HS-27A (cell line): ENCODE measurements around the gene GIMAP8.
"Not testable (repeated sequence)": the region's sequence is repeated elsewhere in the genome, so short reads cannot be mapped to it uniquely, and the experiment has no call there.

Experiments used
- DNase-seq: peaks from one replicate; pipeline ENCODE4 v3.0.0-alpha.2; 2012; ENCODE audit warnings: low read depth, missing footprints

The GIMAP8 gene

GRCh38 chr7:150514748-150515222 is 64.4 kb downstream of the GIMAP8 start, which contains the start of gene GIMAP7:
Gene GIMAP7, plus strand, starts transcription at chr7:150514872. Its CDS starts 5,103 bp downstream, at chr7:150519975.
- no peak for DNase-seq

GRCh38 chr7:150515248-150516147 is 65.1 kb downstream of the GIMAP8 start:
- no peak for DNase-seq

- no peak for DNase-seq
These were observed 66.7 kb downstream of the GIMAP8 start for GRCh38 chr7:150516956-150517745.

- DNase-seq, result no peak
These were observed 68.9 kb downstream of the GIMAP8 start for GRCh38 chr7:150519310-150519709.

GRCh38 chr7:150520145-150520544 is 69.7 kb downstream of the GIMAP8 start:
- no peak for DNase-seq

GRCh38 chr7:150522931-150523330 is 72.5 kb downstream of the GIMAP8 start:
- not testable (repeated sequence) for DNase-seq

- no peak for DNase-seq
These were observed 73.6 kb downstream of the GIMAP8 start for GRCh38 chr7:150524018-150524417.
